Stimulated activated CD8-positive, alpha-beta memory T cell treated with anti-CD3 and anti-CD28 coated beads, Interleukin-7, amount 100 ng/mL, for 1 hour (primary cell): Measurements from ENCODE around the gene RBM4.

ENCODE experiments used
- DNase-seq, 2 donors: peaks; one replicate each; pipeline ENCODE4 v3.0.0-alpha.2; 2020; ENCODE audit warnings: low read depth in 2 of 2

Gene RBM4

GRCh38 chr11:66688561-66689534 lies 50.3 kb downstream of the RBM4 start:
- DNase-seq: no peak

DNA sequence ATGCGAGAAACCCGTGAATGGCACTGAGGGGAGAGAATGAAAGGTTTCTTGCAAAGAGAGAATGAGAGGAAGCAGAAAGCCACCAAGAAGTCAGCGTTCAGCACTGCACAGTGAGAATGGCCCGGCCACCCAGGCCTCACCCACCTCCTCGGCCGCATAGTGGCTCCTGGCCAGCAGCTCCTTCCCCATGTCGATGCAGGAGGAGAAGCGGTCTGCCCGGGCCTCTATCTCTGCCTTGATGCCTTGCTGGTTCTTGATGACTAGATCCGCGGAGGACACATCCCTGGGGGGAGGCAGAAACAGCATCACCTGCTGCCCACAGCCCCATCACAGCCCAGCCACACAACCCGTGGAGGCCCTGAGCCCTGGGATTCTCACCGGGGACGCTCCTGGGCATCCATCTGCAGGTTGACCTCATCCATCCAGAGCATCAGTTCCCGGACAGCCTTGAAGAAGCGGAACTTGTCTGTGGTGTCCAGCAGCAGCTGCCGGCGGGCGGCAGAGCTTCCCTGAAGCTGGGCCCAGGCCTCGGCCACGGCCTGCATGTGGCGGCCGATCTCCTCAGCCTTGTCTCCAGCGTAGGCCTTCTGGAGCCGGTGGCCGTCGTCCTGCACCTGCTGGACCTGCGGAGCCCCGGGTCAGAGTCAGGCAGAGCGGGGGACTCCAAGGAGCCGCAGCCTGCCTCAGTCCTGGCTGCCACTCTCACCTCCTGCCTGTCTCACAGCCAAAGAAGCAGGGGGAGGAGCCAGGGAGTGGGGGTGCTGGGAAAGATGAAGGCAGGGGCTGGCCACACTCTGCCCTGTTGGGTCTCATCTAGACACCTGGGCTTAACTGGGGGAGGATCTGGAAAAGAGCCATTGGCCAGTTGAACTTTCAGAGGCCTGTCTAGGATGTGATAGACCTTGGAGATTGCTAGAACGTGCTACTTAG lies 51.4 kb downstream of the RBM4 start:
- no peak for DNase-seq

- no peak for DNase-seq
Measured at GRCh38 chr11:66691311-66691980, 52.9 kb downstream of the RBM4 start.

- DNase-seq: no peak
Measured at GRCh38 chr11:66692446-66692845, 53.9 kb downstream of the RBM4 start.

- no peak for DNase-seq
Measured at GRCh38 chr11:66692871-66693331, 54.4 kb downstream of the RBM4 start.

DNA sequence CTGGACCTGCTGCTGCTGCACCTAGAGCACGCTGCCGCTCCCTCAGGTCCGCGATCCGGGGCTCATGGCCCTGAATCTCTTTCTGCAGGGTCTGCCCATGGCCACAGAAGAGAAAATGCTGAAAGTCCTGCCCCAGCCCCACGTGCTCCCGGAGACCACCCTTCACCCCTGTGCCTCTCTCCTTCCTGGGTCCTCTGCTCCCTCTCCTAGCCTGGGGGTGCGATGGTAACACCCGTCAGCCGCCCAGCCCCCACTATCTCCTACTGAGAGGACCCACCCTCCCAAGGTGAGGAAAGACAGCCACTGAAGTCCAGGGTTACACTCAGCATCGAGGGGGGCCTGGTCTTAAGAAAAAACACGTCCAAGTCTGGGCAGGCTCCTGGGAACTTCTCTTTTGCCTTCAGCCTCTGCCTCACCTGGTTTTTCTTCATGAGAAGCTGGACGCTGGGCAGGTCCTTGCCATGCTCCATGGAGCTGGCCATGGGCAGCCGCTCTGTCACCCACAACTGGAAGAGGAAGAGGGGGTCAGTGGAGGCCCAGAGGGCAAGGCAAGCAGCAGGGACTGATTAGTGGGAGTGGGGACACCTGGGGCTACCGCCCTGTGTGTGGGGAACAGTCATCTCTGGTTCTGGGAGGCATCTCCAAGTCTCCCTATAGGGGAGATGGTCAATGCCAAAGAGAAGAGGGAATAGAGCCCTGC lies 55.0 kb downstream of the RBM4 start:
- no peak for DNase-seq

- no peak for DNase-seq
Measured at GRCh38 chr11:66694056-66694410, 55.5 kb downstream of the RBM4 start.

GRCh38 chr11:66694732-66695207 lies 56.3 kb downstream of the RBM4 start:
- DNase-seq: peak; percentile 54 to 77
